ENCODE measurements around the gene PTPRR. TPM values are rescaled to one million over a fixed set of nuclear protein-coding genes. Genes with fewer than 3 reads are reported as not detected.

PTPRR gene
- total and polyA plus RNA-seq, 7 donors = 0.99 to 38.6 (median 4.2) TPM

GRCh38 chr12:70845268-70845667, 75.3 kb downstream of the PTPRR start:
- 26 to 71% methylated on average over 3 of the region's 3 CpGs for WGBS, 2 donors
- DNase-seq = no peak
- no peak overlapping the region for H3K27ac ChIP-seq
- no peaks in the 10 kb centered on the region for H3K4me1 ChIP-seq
- no peaks in the 10 kb centered on the region for H3K9me3 ChIP-seq
- TF ChIP-seq POLR2AphosphoS5 (IDR thresholded peaks at IDR 0.05) (no peak), POLR2A (IDR thresholded peaks at IDR 0.05) (no peak), CTCF (IDR thresholded peaks at IDR 0.05) (no peak), EP300 (IDR thresholded peaks at IDR 0.05) (no peak)
- H3K4me3 ChIP-seq = no peak overlapping the region
- no peaks in the 10 kb centered on the region for H3K27me3 ChIP-seq
- no peaks in the 10 kb centered on the region for H3K36me3 ChIP-seq
- intact Hi-C loops (cut with DNase I) = no loop called here

- H3K4me1 ChIP-seq = no peaks in the 10 kb centered on the region
- H3K27ac ChIP-seq = no peak overlapping the region
- intact Hi-C loops (cut with DNase I) = no loop called here
- no peaks in the 10 kb centered on the region for H3K9me3 ChIP-seq
- no peak overlapping the region for H3K4me3 ChIP-seq
- H3K36me3 ChIP-seq = no peaks in the 10 kb centered on the region
- no peak for DNase-seq
- WGBS, 2 donors = 83 to 90% methylated on average over 3 of the region's 3 CpGs
- TF ChIP-seq POLR2A (IDR thresholded peaks at IDR 0.05) = no peak
- no peak for TF ChIP-seq EP300 (IDR thresholded peaks at IDR 0.05)
- no peak for TF ChIP-seq POLR2AphosphoS5 (IDR thresholded peaks at IDR 0.05)
- no peak for TF ChIP-seq CTCF (IDR thresholded peaks at IDR 0.05)
- H3K27me3 ChIP-seq = no peaks in the 10 kb centered on the region
These were observed 77.2 kb downstream of the PTPRR start for GRCh38 chr12:70843363-70843762.

- TF ChIP-seq EP300 (IDR thresholded peaks at IDR 0.05) (no peak), POLR2A (IDR thresholded peaks at IDR 0.05) (no peak), CTCF (IDR thresholded peaks at IDR 0.05) (no peak), POLR2AphosphoS5 (IDR thresholded peaks at IDR 0.05) (no peak)
- H3K4me3 ChIP-seq = no peak overlapping the region
- H3K4me1 ChIP-seq = no peaks in the 10 kb centered on the region
- no peaks in the 10 kb centered on the region for H3K27me3 ChIP-seq
- intact Hi-C loops (cut with DNase I) = no loop called here
- DNase-seq = no peak
- 75 to 83% methylated on average over 1 of the region's 1 CpG for WGBS, 2 donors
- H3K36me3 ChIP-seq = no peaks in the 10 kb centered on the region
- no peaks in the 10 kb centered on the region for H3K9me3 ChIP-seq
- no peak overlapping the region for H3K27ac ChIP-seq
These were observed 77.6 kb downstream of the PTPRR start for GRCh38 chr12:70842942-70843341.

GRCh38 chr12:70842136-70842535, 78.4 kb downstream of the PTPRR start:
- no peak overlapping the region for H3K4me3 ChIP-seq
- 93 to 100% methylated on average over 1 of the region's 1 CpG for WGBS, 2 donors
- H3K27ac ChIP-seq = no peak overlapping the region
- intact Hi-C loops (cut with DNase I) = no loop called here
- no peak for DNase-seq
- no peaks in the 10 kb centered on the region for H3K9me3 ChIP-seq
- TF ChIP-seq POLR2A (IDR thresholded peaks at IDR 0.05) = no peak
- no peak for TF ChIP-seq CTCF (IDR thresholded peaks at IDR 0.05)
- TF ChIP-seq EP300 (IDR thresholded peaks at IDR 0.05) = no peak
- TF ChIP-seq POLR2AphosphoS5 (IDR thresholded peaks at IDR 0.05) = no peak
- no peaks in the 10 kb centered on the region for H3K4me1 ChIP-seq
- no peaks in the 10 kb centered on the region for H3K27me3 ChIP-seq
- no peaks in the 10 kb centered on the region for H3K36me3 ChIP-seq

GRCh38 chr12:70840656-70841350, 79.7 kb downstream of the PTPRR start:
- intact Hi-C loops (cut with DNase I) = no loop called here

More at GRCh38 chr12:70840656-70841350, 79.7 kb downstream of the PTPRR start:
- TF ChIP-seq POLR2A (IDR thresholded peaks at IDR 0.05) (no peak), EP300 (IDR thresholded peaks at IDR 0.05) (no peak)
- no peaks in the 10 kb centered on the region for H3K36me3 ChIP-seq
- H3K4me3 ChIP-seq = no peak overlapping the region
- H3K4me1 ChIP-seq = no peaks in the 10 kb centered on the region
- no peaks in the 10 kb centered on the region for H3K9me3 ChIP-seq
- no peak for DNase-seq
- WGBS, 2 donors = 89 to 93% methylated on average over 4 of the region's 4 CpGs
- no peak overlapping the region for H3K27ac ChIP-seq
- no peaks in the 10 kb centered on the region for H3K27me3 ChIP-seq
